SK-N-SH (cell line): ENCODE data around the gene SPACA7. TPM values are rescaled to one million over a fixed set of nuclear protein-coding genes. Genes with fewer than 3 reads are reported as not detected.

Source experiments
- CTCF ChIA-PET: fragments of 300-600, 350-600 bp; formaldehyde crosslinking; extraction: SDS; loops from one replicate; lab custom pipeline; 2021; lab: Yijun Ruan, JAX
- POLR2A ChIA-PET: fragments of 350-600 bp; sonication (Branson Sonifier 250); formaldehyde crosslinking; extraction: SDS; loops from one replicate; lab custom pipeline; 2020; ENCODE audit warnings: antibody characterized with exemption, inconsistent platforms; lab: Yijun Ruan, JAX
- DNase-seq: peaks from one replicate; pipeline ENCODE4 v3.0.0; 2012
- H2AFZ ChIP-seq: fragments of 200-600 bp; sonication (generic); 2 replicates; pipeline ENCODE4 v1.8.1; 2016; ENCODE audit warnings: antibody characterized with exemption, mild to moderate bottlenecking, low read depth
- H3F3A ChIP-seq: fragments of 200-600 bp; sonication (generic); replicated peaks from 2 replicates; pipeline ENCODE3; 2016; ENCODE audit warnings: antibody characterized with exemption, mild to moderate bottlenecking; ENCODE audit not compliant: insufficient read depth
- H3K27ac ChIP-seq, 2 experiments: fragments of 200-500 bp in 1 of 2; fragments of 200-600 bp in 1 of 2; sonication (Bioruptor generic) in 1 of 2; sonication (generic), shearing (Covaris generic) in 1 of 2; 2 replicates each; pipeline versions ENCODE4 v1.5.1 to v1.6.1; 2014 to 2016; ENCODE audit warnings: low read depth in 2 of 2, inconsistent platforms in 1 of 2, low read length in 1 of 2, mild to moderate bottlenecking in 1 of 2, mixed read lengths in 1 of 2
- H3K27me3 ChIP-seq: fragments of 200-600 bp; sonication (generic), shearing (Covaris generic); 2 replicates; pipeline ENCODE4 v1.6.1; 2016; ENCODE audit warnings: mixed run types; ENCODE audit not compliant: insufficient read depth
- H3K36me3 ChIP-seq, 2 experiments: fragments of 200-500 bp in 1 of 2; fragments of 200-600 bp in 1 of 2; sonication (Bioruptor generic) in 1 of 2; sonication (generic) in 1 of 2; replicated peaks in 1 of 2; 2 replicates each; pipeline versions ENCODE3 to v1.5.1; 2014 to 2016; ENCODE audit warnings: low read length in 1 of 2, mild to moderate bottlenecking in 1 of 2; ENCODE audit not compliant: insufficient read depth in 2 of 2, control insufficient read depth in 1 of 2
- H3K4me1 ChIP-seq, 2 experiments: fragments of 200-500 bp in 1 of 2; fragments of 200-600 bp in 1 of 2; sonication (Bioruptor generic) in 1 of 2; sonication (generic), shearing (Covaris generic) in 1 of 2; 2 replicates each; pipeline versions ENCODE4 v1.5.1 to v1.6.1; 2014 to 2016; ENCODE audit warnings: low read depth in 1 of 2, low read length in 1 of 2, mixed run types in 1 of 2; ENCODE audit not compliant: insufficient read depth in 2 of 2, control insufficient read depth in 1 of 2
- H3K4me2 ChIP-seq: fragments of 200-600 bp; sonication (generic), shearing (Covaris generic); 2 replicates; pipeline ENCODE4 v1.6.1; 2017; ENCODE audit warnings: mixed run types
- H3K4me3 ChIP-seq, 2 experiments: fragments of 200-500 bp in 1 of 2; fragments of 200-600 bp in 1 of 2; sonication (Bioruptor generic) in 1 of 2; sonication (generic), shearing (Covaris generic) in 1 of 2; 2 replicates each; pipeline versions ENCODE4 v1.5.1 to v1.8.1; 2014 to 2016; ENCODE audit warnings: low read depth in 2 of 2, inconsistent platforms in 1 of 2, low read length in 1 of 2, mild to moderate bottlenecking in 1 of 2, mixed read lengths in 1 of 2, moderate library complexity in 1 of 2
- H3K79me2 ChIP-seq: fragments of 200-600 bp; sonication (generic); 2 replicates; pipeline ENCODE4 v1.8.1; 2017; ENCODE audit warnings: mild to moderate bottlenecking; ENCODE audit not compliant: insufficient read depth
- H3K9ac ChIP-seq: fragments of 200-600 bp; sonication (generic); 2 replicates; pipeline ENCODE4 v1.6.1; 2017; ENCODE audit warnings: mixed run types
- H3K9me2 ChIP-seq: fragments of 200-600 bp; sonication (generic); 2 replicates; pipeline ENCODE4 v1.6.1; 2017; ENCODE audit warnings: mixed run types
- H3K9me3 ChIP-seq: fragments of 200-600 bp; sonication (generic); 2 replicates; pipeline ENCODE4 v1.6.1; 2017; ENCODE audit warnings: mixed run types, mild to moderate bottlenecking, moderate library complexity
- H4K20me1 ChIP-seq: fragments of 200-600 bp; sonication (generic); 2 replicates; pipeline ENCODE4 v1.6.1; 2017; ENCODE audit warnings: mild to moderate bottlenecking, mixed run types; ENCODE audit not compliant: insufficient read depth
- CTCF ChIP-seq: fragments of 200-600 bp; sonication (generic); IDR thresholded peaks from 2 replicates; pipeline ENCODE4 v1.6.1; 2017; ENCODE audit warnings: antibody characterized with exemption, mild to moderate bottlenecking, moderate library complexity
- ELF1 ChIP-seq: IDR thresholded peaks from 2 replicates; pipeline ENCODE4 v1.4.0; 2012
- EP300 ChIP-seq, 2 experiments: IDR thresholded peaks; 2 replicates each; pipeline versions ENCODE4 v1.4.0 to v1.6.1; 2012; ENCODE audit warnings: borderline replicate concordance in 1 of 2, low read depth in 1 of 2, low read length in 1 of 2
- EZH2phosphoT487 ChIP-seq: fragments of 200-600 bp; sonication (generic); IDR thresholded peaks from 2 replicates; pipeline ENCODE4 v1.6.1; 2017; ENCODE audit warnings: low read depth, mixed run types, mild to moderate bottlenecking, antibody characterized with exemption, moderate library complexity, borderline replicate concordance
- IRF3 ChIP-seq: fragments of 150-350 bp; IDR thresholded peaks from 2 replicates; pipeline ENCODE4 v1.6.1; 2016; ENCODE audit warnings: mild to moderate bottlenecking, low read depth, low read length
- JUND ChIP-seq: IDR thresholded peaks from 2 replicates; pipeline ENCODE4 v1.4.0; 2012
- MXI1 ChIP-seq: IDR thresholded peaks from 2 replicates; pipeline ENCODE4 v1.6.1; 2012; ENCODE audit warnings: mild to moderate bottlenecking, low read depth, low read length, improper control_type of control experiment
- NFIC ChIP-seq: IDR thresholded peaks from 2 replicates; pipeline ENCODE4 v1.4.0; 2012; ENCODE audit warnings: borderline replicate concordance
- RAD21 ChIP-seq: IDR thresholded peaks from 2 replicates; pipeline ENCODE4 v1.6.1; 2012; ENCODE audit warnings: mild to moderate bottlenecking, low read length
- RCOR1 ChIP-seq: fragments of 150-350 bp; IDR thresholded peaks from 2 replicates; pipeline ENCODE4 v1.6.1; 2017; ENCODE audit warnings: antibody characterized with exemption, low read length
- REST ChIP-seq: IDR thresholded peaks from 2 replicates; pipeline ENCODE4 v1.6.1; 2012; ENCODE audit warnings: mild to moderate bottlenecking, low read depth, low read length, moderate library complexity
- RXRA ChIP-seq: IDR thresholded peaks from 2 replicates; pipeline ENCODE4 v1.4.0; 2012; ENCODE audit warnings: low read depth, mild to moderate bottlenecking, borderline replicate concordance
- SMC3 ChIP-seq: IDR thresholded peaks from 2 replicates; pipeline ENCODE4 v1.6.1; 2012; ENCODE audit warnings: low read depth, low read length, improper control_type of control experiment
- TAF1 ChIP-seq: IDR thresholded peaks from 2 replicates; pipeline ENCODE4 v1.6.1; 2012; ENCODE audit warnings: low read depth, mild to moderate bottlenecking, low read length, moderate library complexity, borderline replicate concordance
- TCF12 ChIP-seq: IDR thresholded peaks from 2 replicates; pipeline ENCODE4 v1.4.0; 2012
- TEAD4 ChIP-seq: IDR thresholded peaks from 2 replicates; pipeline ENCODE4 v1.4.0; 2012; ENCODE audit warnings: mild to moderate bottlenecking, borderline replicate concordance; ENCODE audit not compliant: insufficient read depth
- USF2 ChIP-seq: fragments of 150-350 bp; IDR thresholded peaks from 2 replicates; pipeline ENCODE4 v1.6.1; 2017; ENCODE audit warnings: antibody characterized with exemption, low read length, low read depth, borderline replicate concordance
- YY1 ChIP-seq: IDR thresholded peaks from 2 replicates; pipeline ENCODE4 v1.4.0; 2012; ENCODE audit warnings: low read depth, mild to moderate bottlenecking
- ZBTB33 ChIP-seq: IDR thresholded peaks from 2 replicates; pipeline ENCODE4 v1.4.0; 2012; ENCODE audit warnings: low read depth, borderline replicate concordance
- WGBS: methylation state at CpG from one replicate; pipeline ENCODE4 v1.1.6; 2017; ENCODE audit warnings: low lambda C conversion rate; 5-methylcytosine and 5-hydroxymethylcytosine counted together
- polyA plus RNA-seq, 3 experiments: library from polyadenylated mRNA; depleted of rRNA; stranded (reverse); fragments of >200 nt; gene quantifications; 2 replicates each; pipeline ENCODE4 v1.2.3, GENCODE V29; 2012

SPACA7 gene
- polyA plus RNA-seq, 1 of the 3 experiments (the other 2 are of a cell fraction) = not detected

- TF ChIP-seq RXRA (no peak), NFIC (no peak), IRF3 (no peak), TCF12 (no peak), JUND (no peak)
- no peak overlapping the region for H2AFZ ChIP-seq
- no peaks in the 10 kb centered on the region for H3F3A ChIP-seq
- H3K9me2 ChIP-seq = no peaks in the 10 kb centered on the region
- H3K79me2 ChIP-seq = no peaks in the 10 kb centered on the region
- POLR2A ChIA-PET = no interaction called here
- no peaks in the 10 kb centered on the region for H3K27me3 ChIP-seq
- CTCF ChIA-PET = no interaction called here
- no peaks in the 10 kb centered on the region for H3K4me1 ChIP-seq
- DNase-seq = no peak
- no peaks in the 10 kb centered on the region for H3K36me3 ChIP-seq
- H3K9me3 ChIP-seq = peaks cover 11% of the 10 kb centered on the region; the same call in 1 of the 2 replicates
- no peak overlapping the region for H3K4me2 ChIP-seq
- H3K9ac ChIP-seq = no peak overlapping the region
- H3K4me3 ChIP-seq = no peak overlapping the region
- no peak overlapping the region for H3K27ac ChIP-seq
- WGBS = 3% methylated on average over 1 of the region's 1 CpG
- no peaks in the 10 kb centered on the region for H4K20me1 ChIP-seq
These were observed 40.5 kb downstream of the SPACA7 start for GRCh38 chr13:112416647-112417046.

- ChIA-PET POLR2A (no interaction called here), CTCF (no interaction called here)
- no peaks in the 10 kb centered on the region for H3K27me3 ChIP-seq
- no peak overlapping the region for H2AFZ ChIP-seq
- no peak overlapping the region for H3K4me3 ChIP-seq
- peaks cover 11% of the 10 kb centered on the region; the same call in 1 of the 2 replicates for H3K9me3 ChIP-seq
- H3F3A ChIP-seq = no peaks in the 10 kb centered on the region
- H3K79me2 ChIP-seq = no peaks in the 10 kb centered on the region
- no peaks in the 10 kb centered on the region for H3K36me3 ChIP-seq
- H3K9me2 ChIP-seq = no peaks in the 10 kb centered on the region
- H3K9ac ChIP-seq = no peak overlapping the region
- H3K4me1 ChIP-seq = no peaks in the 10 kb centered on the region
- no peak overlapping the region for H3K4me2 ChIP-seq
- H3K27ac ChIP-seq = no peak overlapping the region
- no peak for DNase-seq
- TF ChIP-seq YY1 (no peak), RCOR1 (no peak), ELF1 (no peak), EP300 (IDR thresholded peaks at IDR 0.05; ENCODE audit: borderline replicate concordance in 1 of 2, low read depth in 1 of 2, low read length in 1 of 2) (no peak), RAD21 (no peak), JUND (no peak), TAF1 (no peak), MXI1 (no peak), ZBTB33 (no peak), RXRA (no peak), TEAD4 (no peak), CTCF (no peak), USF2 (no peak), EZH2phosphoT487 (no peak), SMC3 (no peak), REST (no peak)
- no peaks in the 10 kb centered on the region for H4K20me1 ChIP-seq
These were observed 40.9 kb downstream of the SPACA7 start for GRCh38 chr13:112417079-112417478.
